DND-41 (cell line): ENCODE data around the gene HPS5.

Experiments used
- ATAC-seq: fragments of 200-7000 bp; cut with Tn5 transposase; 3 replicates; pipeline ENCODE4 v1.9.1; 2021; ENCODE audit warnings: low read depth; ENCODE audit not compliant: insufficient read depth
- DNase-seq: peaks from one replicate; pipeline ENCODE4 v3.0.0-alpha.2; 2020
- H2AFZ ChIP-seq: 2 replicates; pipeline ENCODE4 v1.6.0; 2012; ENCODE audit warnings: low read depth, low read length
- H3K27ac ChIP-seq: 2 replicates; pipeline ENCODE4 v1.5.1; 2012; ENCODE audit warnings: low read length, inconsistent platforms
- H3K27me3 ChIP-seq: fragments of 200-600 bp; sonication (generic); 2 replicates; pipeline ENCODE4 v1.6.0; 2012; ENCODE audit warnings: low read length, mild to moderate bottlenecking, inconsistent platforms; ENCODE audit not compliant: insufficient read depth, poor library complexity
- H3K36me3 ChIP-seq: 2 replicates; pipeline ENCODE4 v1.5.1; 2012; ENCODE audit warnings: low read length, inconsistent platforms; ENCODE audit not compliant: insufficient read depth
- H3K4me1 ChIP-seq: 2 replicates; pipeline ENCODE4 v1.5.1; 2012; ENCODE audit warnings: mild to moderate bottlenecking, low read length; ENCODE audit not compliant: insufficient read depth
- H3K4me2 ChIP-seq: 2 replicates; pipeline ENCODE4 v1.6.0; 2012; ENCODE audit warnings: mild to moderate bottlenecking, moderate library complexity, low read length, inconsistent platforms; ENCODE audit not compliant: insufficient read depth
- H3K4me3 ChIP-seq, 2 experiments: fragments of 200-600 bp in 1 of 2; shearing (Covaris generic) in 1 of 2; 2 replicates each; pipeline ENCODE4 v1.5.1; 2012 to 2016; ENCODE audit warnings: inconsistent platforms in 2 of 2, low read length in 2 of 2, mild to moderate bottlenecking in 2 of 2, low read depth in 1 of 2, moderate library complexity in 1 of 2
- H3K79me2 ChIP-seq: 2 replicates; pipeline ENCODE4 v1.6.0; 2012; ENCODE audit warnings: low read length, inconsistent platforms; ENCODE audit not compliant: insufficient read depth
- H3K9ac ChIP-seq: 2 replicates; pipeline ENCODE4 v1.6.0; 2012; ENCODE audit warnings: low read depth, mild to moderate bottlenecking, inconsistent platforms, low read length, moderate library complexity
- H3K9me3 ChIP-seq: 2 replicates; pipeline ENCODE4 v1.5.1; 2012; ENCODE audit warnings: low read length, moderate library complexity, mild to moderate bottlenecking, inconsistent platforms; ENCODE audit not compliant: insufficient read depth, severe bottlenecking
- H4K20me1 ChIP-seq: 2 replicates; pipeline ENCODE4 v1.6.0; 2012; ENCODE audit warnings: low read length; ENCODE audit not compliant: insufficient read depth
- EZH2 ChIP-seq: IDR thresholded peaks from 3 replicates; pipeline ENCODE4 v1.6.1; 2012; ENCODE audit warnings: borderline replicate concordance, low read depth, mild to moderate bottlenecking, moderate library complexity, low read length, inconsistent platforms; ENCODE audit not compliant: severe bottlenecking
- TF ChIP-seq, protein P1 (sequence below): IDR thresholded peaks from 2 replicates; pipeline ENCODE4 v1.5.1; 2012; ENCODE audit warnings: borderline replicate concordance, low read length, moderate library complexity, mild to moderate bottlenecking; ENCODE audit not compliant: poor library complexity, severe bottlenecking; ENCODE audit errors: extremely low read depth

Gene HPS5

DNA sequence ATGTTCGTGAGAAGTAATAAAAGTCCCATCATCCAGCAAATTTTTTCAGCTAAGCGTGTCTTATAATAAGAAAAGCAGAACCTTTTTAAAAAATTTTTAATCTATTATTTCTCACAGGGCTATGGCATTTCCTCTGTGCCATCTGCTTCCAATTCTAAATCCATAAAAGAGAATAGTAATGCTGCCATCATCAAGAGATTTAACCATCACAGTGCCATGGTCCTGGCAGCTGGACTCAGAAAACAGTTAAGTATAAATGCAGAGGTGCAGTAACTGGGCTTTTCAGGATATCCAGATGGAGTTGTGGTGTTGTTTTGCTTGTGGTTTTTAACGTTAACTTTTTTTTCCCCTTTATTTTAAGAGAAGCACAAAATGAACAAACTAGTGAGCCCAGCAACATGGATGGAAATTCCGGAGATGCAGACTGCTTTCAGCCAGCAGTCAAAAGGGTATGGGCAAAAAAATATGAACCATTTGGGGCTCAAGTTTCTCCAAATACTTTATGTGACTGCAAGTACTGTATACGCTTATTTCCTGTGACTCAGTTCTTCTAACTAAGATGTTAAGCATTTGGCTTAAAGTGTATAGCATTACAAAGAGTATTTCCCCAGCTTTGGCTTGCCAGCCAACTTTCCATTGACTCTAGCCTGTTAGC lies 25.7 kb upstream of the HPS5 start:
- Histone ChIP-seq H3K9me3 (no peaks in the 10 kb centered on the region), H2AFZ (no peak overlapping the region), H3K27me3 (no peaks in the 10 kb centered on the region), H3K4me1 (no peaks in the 10 kb centered on the region), H3K4me2 (no peak overlapping the region), H3K4me3 (no peak overlapping the region), H3K79me2 (no peaks in the 10 kb centered on the region), H3K36me3 (peaks cover 60% of the 10 kb centered on the region), H4K20me1 (no peaks in the 10 kb centered on the region), H3K27ac (no peak overlapping the region), H3K9ac (no peak overlapping the region)
- ATAC-seq (no peak), DNase-seq (no peak)
- TF ChIP-seq EZH2, result no peak
- TF ChIP-seq, protein P1, sequence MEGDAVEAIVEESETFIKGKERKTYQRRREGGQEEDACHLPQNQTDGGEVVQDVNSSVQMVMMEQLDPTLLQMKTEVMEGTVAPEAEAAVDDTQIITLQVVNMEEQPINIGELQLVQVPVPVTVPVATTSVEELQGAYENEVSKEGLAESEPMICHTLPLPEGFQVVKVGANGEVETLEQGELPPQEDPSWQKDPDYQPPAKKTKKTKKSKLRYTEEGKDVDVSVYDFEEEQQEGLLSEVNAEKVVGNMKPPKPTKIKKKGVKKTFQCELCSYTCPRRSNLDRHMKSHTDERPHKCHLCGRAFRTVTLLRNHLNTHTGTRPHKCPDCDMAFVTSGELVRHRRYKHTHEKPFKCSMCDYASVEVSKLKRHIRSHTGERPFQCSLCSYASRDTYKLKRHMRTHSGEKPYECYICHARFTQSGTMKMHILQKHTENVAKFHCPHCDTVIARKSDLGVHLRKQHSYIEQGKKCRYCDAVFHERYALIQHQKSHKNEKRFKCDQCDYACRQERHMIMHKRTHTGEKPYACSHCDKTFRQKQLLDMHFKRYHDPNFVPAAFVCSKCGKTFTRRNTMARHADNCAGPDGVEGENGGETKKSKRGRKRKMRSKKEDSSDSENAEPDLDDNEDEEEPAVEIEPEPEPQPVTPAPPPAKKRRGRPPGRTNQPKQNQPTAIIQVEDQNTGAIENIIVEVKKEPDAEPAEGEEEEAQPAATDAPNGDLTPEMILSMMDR, result no peak

DNA sequence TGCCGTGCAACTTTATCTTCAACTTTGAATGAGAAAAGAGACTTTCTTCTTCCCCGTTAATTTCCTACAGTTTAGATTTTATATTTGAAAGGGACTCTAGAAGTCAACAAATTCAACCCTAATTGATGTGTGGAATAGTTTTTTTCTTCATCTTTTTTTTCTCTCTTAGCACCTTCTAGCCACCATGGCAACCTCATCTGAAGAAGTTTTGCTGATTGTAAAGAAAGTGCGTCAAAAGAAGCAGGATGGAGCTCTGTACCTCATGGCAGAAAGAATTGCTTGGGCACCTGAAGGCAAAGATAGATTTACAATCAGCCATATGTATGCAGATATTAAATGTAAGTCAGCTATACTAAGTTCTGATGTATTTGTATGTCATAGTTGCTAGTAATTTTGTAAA lies 11.0 kb upstream of the HPS5 start:
- Histone ChIP-seq H2AFZ (no peak overlapping the region), H3K27ac (no peak overlapping the region), H4K20me1 (peaks cover 13% of the 10 kb centered on the region; the same call in 1 of the 2 replicates), H3K4me1 (no peaks in the 10 kb centered on the region), H3K4me3 (no peak overlapping the region), H3K9me3 (no peaks in the 10 kb centered on the region), H3K79me2 (peaks cover 54% of the 10 kb centered on the region), H3K36me3 (peaks cover 77% of the 10 kb centered on the region), H3K9ac (no peak overlapping the region), H3K4me2 (no peak overlapping the region), H3K27me3 (no peaks in the 10 kb centered on the region)
- ATAC-seq, result no peak
- no peak for DNase-seq
- TF ChIP-seq, protein P1, result no peak
- TF ChIP-seq EZH2, result no peak

DNA sequence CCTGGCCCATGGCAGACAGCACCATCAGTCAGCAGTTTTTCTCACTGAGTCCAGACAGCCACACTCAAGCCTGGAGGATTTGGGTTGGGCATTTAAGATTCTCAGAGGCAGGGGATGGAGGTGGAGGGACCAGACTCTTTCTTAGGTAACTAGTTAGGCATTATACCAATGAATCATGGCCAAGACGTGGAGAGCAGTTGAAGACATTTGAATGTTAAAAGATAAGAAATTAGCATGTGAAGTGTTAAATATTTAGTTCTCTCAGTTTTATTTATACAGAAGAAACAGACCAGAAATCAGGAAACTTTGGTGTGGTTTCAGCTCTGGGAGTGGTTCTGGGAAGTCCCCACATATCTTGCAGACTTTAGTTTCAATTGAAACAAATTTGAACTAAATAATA lies 10.4 kb upstream of the HPS5 start:
- TF ChIP-seq EZH2, result no peak
- TF ChIP-seq, protein P1, result no peak
- H4K20me1 ChIP-seq, result peaks cover 13% of the 10 kb centered on the region; the same call in 1 of the 2 replicates
- no peak for ATAC-seq
- no peak overlapping the region for H2AFZ ChIP-seq
- no peak overlapping the region for H3K27ac ChIP-seq
- no peak overlapping the region for H3K4me2 ChIP-seq
- H3K4me3 ChIP-seq, result no peak overlapping the region
- H3K4me1 ChIP-seq, result no peaks in the 10 kb centered on the region
- H3K79me2 ChIP-seq, result peaks cover 60% of the 10 kb centered on the region
- no peak for DNase-seq
- H3K27me3 ChIP-seq, result no peaks in the 10 kb centered on the region
- no peak overlapping the region for H3K9ac ChIP-seq
- no peaks in the 10 kb centered on the region for H3K9me3 ChIP-seq
- peaks cover 75% of the 10 kb centered on the region for H3K36me3 ChIP-seq

DNA sequence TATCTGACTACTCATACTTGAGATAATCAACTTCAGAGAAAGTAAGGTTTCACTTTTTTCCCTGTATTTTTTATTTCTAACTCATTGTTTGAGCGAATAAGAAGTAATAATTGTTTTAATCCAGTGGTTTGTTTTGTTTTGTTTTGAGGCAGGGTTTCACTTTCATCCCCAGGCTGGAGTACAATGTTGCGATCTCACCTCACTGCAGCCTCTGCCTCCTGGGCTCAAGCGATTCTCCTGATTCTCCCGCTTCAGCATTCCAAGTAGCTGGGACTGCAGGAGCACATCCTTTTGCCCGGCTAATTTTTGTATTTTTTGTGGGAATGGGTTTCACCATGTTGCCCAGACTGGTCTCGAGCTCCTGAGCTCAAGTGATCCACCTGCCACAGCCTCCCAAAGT lies 9.0 kb upstream of the HPS5 start:
- Histone ChIP-seq H3K4me3 (no peak overlapping the region), H4K20me1 (peaks cover 13% of the 10 kb centered on the region; the same call in 1 of the 2 replicates), H3K36me3 (peaks cover 70% of the 10 kb centered on the region), H3K27me3 (no peaks in the 10 kb centered on the region), H3K9ac (no peak overlapping the region), H3K4me2 (no peak overlapping the region), H3K4me1 (peaks cover 5% of the 10 kb centered on the region; the same call in 1 of the 2 replicates), H3K27ac (no peak overlapping the region), H3K9me3 (no peaks in the 10 kb centered on the region), H3K79me2 (peaks cover 74% of the 10 kb centered on the region), H2AFZ (no peak overlapping the region)
- DNase-seq, result no peak
- ATAC-seq, result no peak
- TF ChIP-seq, protein P1, result no peak
